VCaP (cell line): ENCODE results near the gene PSORS1C1.
A peak's percentile ranks its signal among the peaks of the same experiment; 100 is the strongest.
"Not testable (repeated sequence)": the region's sequence is repeated elsewhere in the genome, so short reads cannot be mapped to it uniquely, and the experiment has no call there.

ENCODE experiments used
- H3K27ac ChIP-seq: fragments of 450-650 bp; 2 replicates; pipeline ENCODE4 v1.5.1; 2017
- CTCF ChIP-seq: fragments of 450-650 bp; conservative IDR thresholded peaks from 2 replicates; pipeline ENCODE4 v1.5.1; 2017; ENCODE audit warnings: mild to moderate bottlenecking, moderate library complexity

Gene PSORS1C1

GRCh38 chr6:31114541-31114878 is at the start of gene PSORS1C1:
TSS of gene PSORS1C1 (plus strand) at chr6:31114800. CDS start at chr6:31129633, 14,833 bp downstream.
- no peak within 1 kb of the TSS for H3K27ac ChIP-seq
- TF ChIP-seq CTCF: no peak

GRCh38 chr6:31065556-31065955 is 49.0 kb upstream of the PSORS1C1 start:
- TF ChIP-seq CTCF: no peak
- no peak overlapping the region for H3K27ac ChIP-seq

- H3K27ac ChIP-seq: not testable (repeated sequence)
Measured at GRCh38 chr6:31067028-31067427, 47.6 kb upstream of the PSORS1C1 start.

- not testable (repeated sequence) for H3K27ac ChIP-seq
Measured at GRCh38 chr6:31067891-31068668, 46.5 kb upstream of the PSORS1C1 start.

GRCh38 chr6:31068669-31069340 is 45.8 kb upstream of the PSORS1C1 start:
- TF ChIP-seq CTCF: peak; percentile 85
- no peak overlapping the region for H3K27ac ChIP-seq

GRCh38 chr6:31070711-31071197 is 43.8 kb upstream of the PSORS1C1 start:
- peak overlapping the region; percentile 82; the same call in 1 of the 2 replicates for H3K27ac ChIP-seq
- TF ChIP-seq CTCF: peak; percentile 76

- no peak for TF ChIP-seq CTCF
- peak overlapping the region; percentile 82; the same call in 1 of the 2 replicates for H3K27ac ChIP-seq
Measured at GRCh38 chr6:31074401-31074800, 40.2 kb upstream of the PSORS1C1 start.

GRCh38 chr6:31075528-31075927 is 39.1 kb upstream of the PSORS1C1 start:
- no peak for TF ChIP-seq CTCF
- peak overlapping the region; percentile 85 for H3K27ac ChIP-seq
